HG03060 (cell line): ENCODE data around the gene CPSF3.

Experiments used
- ATAC-seq: cut with Tn5 transposase; IDR thresholded peaks from one replicate; pipeline ENCODE4 v1.9.1; 2021; ENCODE audit warnings: low read depth, moderate number of reproducible peaks; ENCODE audit not compliant: unreplicated experiment

The CPSF3 gene

GRCh38 chr2:9462886-9463697 is 39.6 kb downstream of the CPSF3 start:
- no peak for ATAC-seq

GRCh38 chr2:9463698-9464034 is 40.2 kb downstream of the CPSF3 start:
- ATAC-seq, result no peak

GRCh38 chr2:9465170-9465569 is 41.7 kb downstream of the CPSF3 start:
- no peak for ATAC-seq

GRCh38 chr2:9466147-9466683 is 42.8 kb downstream of the CPSF3 start:
- no peak for ATAC-seq

- ATAC-seq, result no peak
Measured at GRCh38 chr2:9467687-9468086, 44.2 kb downstream of the CPSF3 start.

- no peak for ATAC-seq
Measured at GRCh38 chr2:9471206-9471605, 47.8 kb downstream of the CPSF3 start.

- ATAC-seq, result no peak
Measured at GRCh38 chr2:9472511-9472910, 49.1 kb downstream of the CPSF3 start.

GRCh38 chr2:9473308-9473984 is 50.0 kb downstream of the CPSF3 start:
- no peak for ATAC-seq

- ATAC-seq, result no peak
Measured at GRCh38 chr2:9473985-9474360, 50.5 kb downstream of the CPSF3 start.

- no peak for ATAC-seq
Measured at GRCh38 chr2:9474361-9475057, 51.1 kb downstream of the CPSF3 start, which contains the start of gene IAH1. Gene IAH1, plus strand, starts transcription at chr2:9474551. Its CDS starts 16 bp downstream, at chr2:9474567.

GRCh38 chr2:9477914-9478313 is 54.5 kb downstream of the CPSF3 start:
- ATAC-seq, result no peak

- ATAC-seq, result no peak
Measured at GRCh38 chr2:9478526-9478925, 55.1 kb downstream of the CPSF3 start.

- ATAC-seq, result no peak
Measured at GRCh38 chr2:9480157-9480556, 56.7 kb downstream of the CPSF3 start.

GRCh38 chr2:9483107-9483506 is 59.7 kb downstream of the CPSF3 start:
- ATAC-seq, result no peak

- ATAC-seq, result no peak
Measured at GRCh38 chr2:9484533-9484932, 61.1 kb downstream of the CPSF3 start.

GRCh38 chr2:9488583-9489547 is 65.4 kb downstream of the CPSF3 start:
- no peak for ATAC-seq

GRCh38 chr2:9490789-9491188 is 67.3 kb downstream of the CPSF3 start:
- ATAC-seq, result no peak

GRCh38 chr2:9492927-9493326 is 69.5 kb downstream of the CPSF3 start:
- ATAC-seq, result no peak

GRCh38 chr2:9493478-9493877 is 70.0 kb downstream of the CPSF3 start:
- ATAC-seq, result no peak

- ATAC-seq, result no peak
Measured at GRCh38 chr2:9494081-9494480, 70.6 kb downstream of the CPSF3 start.
